ENCODE results near the gene SEC22B. TPM values are rescaled to one million over a fixed set of nuclear protein-coding genes. Genes with fewer than 3 reads are reported as not detected.
A peak's percentile ranks its signal among the peaks of the same experiment; 100 is the strongest.
"Not testable (repeated sequence)": the region's sequence is repeated elsewhere in the genome, so short reads cannot be mapped to it uniquely, and the experiment has no call there.

Gene SEC22B
- polyA plus RNA-seq, 1 of the 3 experiments (the other 2 are of a cell fraction), result 15.2 TPM

- H3K36me3 ChIP-seq (replicated peaks in 1 of 2; ENCODE audit: control insufficient read depth in 1 of 2, insufficient read depth in 2 of 2, low read length in 1 of 2); H3K4me2 ChIP-seq; POLR2A ChIA-PET; H3K4me3 ChIP-seq (ENCODE audit: low read depth in 2 of 2, low read length in 1 of 2); CTCF ChIA-PET; H3F3A ChIP-seq (replicated peaks; ENCODE audit: insufficient read depth); H4K20me1 ChIP-seq (ENCODE audit: insufficient read depth); H3K9ac ChIP-seq; H3K79me2 ChIP-seq (ENCODE audit: insufficient read depth); H3K9me3 ChIP-seq; H3K9me2 ChIP-seq; H2AFZ ChIP-seq (ENCODE audit: low read depth); H3K27ac ChIP-seq (ENCODE audit: low read depth in 2 of 2, low read length in 1 of 2); H3K4me1 ChIP-seq (ENCODE audit: control insufficient read depth in 1 of 2, insufficient read depth in 2 of 2, low read depth in 1 of 2, low read length in 1 of 2); DNase-seq; H3K27me3 ChIP-seq (ENCODE audit: insufficient read depth): not testable (repeated sequence)
- WGBS (ENCODE audit: low lambda C conversion rate), result 75% methylated on average over 4 of the region's 4 CpGs
These were observed 52.4 kb downstream of the SEC22B start for GRCh38 chr1:120123813-120124510.

GRCh38 chr1:120122262-120122893, 53.9 kb downstream of the SEC22B start:
- H3K4me2 ChIP-seq; H3K4me3 ChIP-seq (ENCODE audit: low read depth in 2 of 2, low read length in 1 of 2); H3K9me3 ChIP-seq; H3K9ac ChIP-seq; H3K4me1 ChIP-seq (ENCODE audit: control insufficient read depth in 1 of 2, insufficient read depth in 2 of 2, low read depth in 1 of 2, low read length in 1 of 2); H3K27me3 ChIP-seq (ENCODE audit: insufficient read depth); CTCF ChIA-PET; H4K20me1 ChIP-seq (ENCODE audit: insufficient read depth); DNase-seq; H3K27ac ChIP-seq (ENCODE audit: low read depth in 2 of 2, low read length in 1 of 2); H3K36me3 ChIP-seq (replicated peaks in 1 of 2; ENCODE audit: control insufficient read depth in 1 of 2, insufficient read depth in 2 of 2, low read length in 1 of 2); H3F3A ChIP-seq (replicated peaks; ENCODE audit: insufficient read depth); H3K9me2 ChIP-seq; POLR2A ChIA-PET; H2AFZ ChIP-seq (ENCODE audit: low read depth); H3K79me2 ChIP-seq (ENCODE audit: insufficient read depth): not testable (repeated sequence)
- WGBS (ENCODE audit: low lambda C conversion rate), result 84% methylated on average over 1 of the region's 5 CpGs

GRCh38 chr1:120121830-120122229, 54.5 kb downstream of the SEC22B start:
- POLR2A ChIA-PET, result not testable (repeated sequence)

GRCh38 chr1:120120525-120120924, 55.8 kb downstream of the SEC22B start:
- DNase-seq; H3K4me3 ChIP-seq (ENCODE audit: low read depth in 2 of 2, low read length in 1 of 2); POLR2A ChIA-PET; CTCF ChIA-PET; H3K36me3 ChIP-seq (replicated peaks in 1 of 2; ENCODE audit: control insufficient read depth in 1 of 2, insufficient read depth in 2 of 2, low read length in 1 of 2); H3K27me3 ChIP-seq (ENCODE audit: insufficient read depth); H3K79me2 ChIP-seq (ENCODE audit: insufficient read depth); H3K9me3 ChIP-seq; H3F3A ChIP-seq (replicated peaks; ENCODE audit: insufficient read depth); H3K9me2 ChIP-seq; H3K4me1 ChIP-seq (ENCODE audit: control insufficient read depth in 1 of 2, insufficient read depth in 2 of 2, low read depth in 1 of 2, low read length in 1 of 2); H3K9ac ChIP-seq; H4K20me1 ChIP-seq (ENCODE audit: insufficient read depth); H2AFZ ChIP-seq (ENCODE audit: low read depth); H3K4me2 ChIP-seq: not testable (repeated sequence)
- 69% methylated on average over 2 of the region's 4 CpGs for WGBS (ENCODE audit: low lambda C conversion rate)
- H3K27ac ChIP-seq (ENCODE audit: low read depth in 2 of 2, low read length in 1 of 2), result peak overlapping the region in 1 of 2 experiments; percentile 35; a peak in 1 of 4 replicates

More at GRCh38 chr1:120121830-120122229, 54.5 kb downstream of the SEC22B start:
- CTCF ChIA-PET; H3K4me2 ChIP-seq; H2AFZ ChIP-seq (ENCODE audit: low read depth); H3K36me3 ChIP-seq (replicated peaks in 1 of 2; ENCODE audit: control insufficient read depth in 1 of 2, insufficient read depth in 2 of 2, low read length in 1 of 2); H3K27me3 ChIP-seq (ENCODE audit: insufficient read depth); H3K79me2 ChIP-seq (ENCODE audit: insufficient read depth); H3K4me1 ChIP-seq (ENCODE audit: control insufficient read depth in 1 of 2, insufficient read depth in 2 of 2, low read depth in 1 of 2, low read length in 1 of 2); H3K9ac ChIP-seq; H3K9me3 ChIP-seq; H3K27ac ChIP-seq (ENCODE audit: low read depth in 2 of 2, low read length in 1 of 2); H3K4me3 ChIP-seq (ENCODE audit: low read depth in 2 of 2, low read length in 1 of 2); H3K9me2 ChIP-seq; DNase-seq; H4K20me1 ChIP-seq (ENCODE audit: insufficient read depth); H3F3A ChIP-seq (replicated peaks; ENCODE audit: insufficient read depth): not testable (repeated sequence)
- 100% methylated on average over 1 of the region's 1 CpG for WGBS (ENCODE audit: low lambda C conversion rate)
